Muscle of back (tissue), 13 donors: ENCODE results near the gene SEPTIN2. TPM values are rescaled to one million over a fixed set of nuclear protein-coding genes. Genes with fewer than 3 reads are reported as not detected.
"Not testable (repeated sequence)": the region's sequence is repeated elsewhere in the genome, so short reads cannot be mapped to it uniquely, and the experiment has no call there.

Experiments used
- DNase-seq, 3 donors: peaks; one replicate each; pipeline versions ENCODE4 v3.0.0 to v3.0.0-alpha.2; 2013
- long read RNA-seq, 9 donors: transcript quantifications; one replicate each; lab custom pipeline, GENCODE V29; 2026
- polyA plus RNA-seq, 10 donors: library from polyadenylated mRNA; unstranded; fragments of 120-200 nt; gene quantifications; one replicate each; pipeline ENCODE4 v1.2.1, GENCODE V29; 2013; ENCODE audit not compliant: insufficient read length in 10 of 10

Gene SEPTIN2
- 100 to 1,000 TPM; 265 to 384 (median 314) TPM for polyA plus RNA-seq
- long read RNA-seq, donor 1, transcript SEPT2-203 (13 exons, 3,315 nt) = major isoform, 30 of 148 reads
- long read RNA-seq, donor 1, transcript SEPT2-238 (4 exons, 740 nt) = minor isoform, 5 of 148 reads
- long read RNA-seq, donor 1, partial matches to known transcripts = 107 of 148 reads
- long read RNA-seq, donor 1, other reads (novel, unspliced or antisense) = 0 of 148 reads
- long read RNA-seq, donor 2, transcript SEPT2-203 (13 exons, 3,315 nt) = major isoform, 36 of 66 reads
- long read RNA-seq, donor 2, transcript SEPT2-238 (4 exons, 740 nt) = minor isoform, 6 of 66 reads
- long read RNA-seq, donor 2, partial matches to known transcripts = 14 of 66 reads
- long read RNA-seq, donor 2, other reads (novel, unspliced or antisense) = 0 of 66 reads
- long read RNA-seq, donor 3 = 0 reads
- long read RNA-seq, donor 4, transcript SEPT2-203 (13 exons, 3,315 nt) = major isoform, 30 of 66 reads
- long read RNA-seq, donor 4, transcript SEPT2-238 (4 exons, 740 nt) = minor isoform, 6 of 66 reads
- long read RNA-seq, donor 4, partial matches to known transcripts = 24 of 66 reads
- long read RNA-seq, donor 4, other reads (novel, unspliced or antisense) = 0 of 66 reads
- long read RNA-seq, donor 5, transcript SEPT2-238 (4 exons, 740 nt) = minor isoform, 7 of 171 reads
- long read RNA-seq, donor 5, transcript SEPT2-203 (13 exons, 3,315 nt) = major isoform, 45 of 171 reads
- long read RNA-seq, donor 5, partial matches to known transcripts = 105 of 171 reads
- long read RNA-seq, donor 5, other reads (novel, unspliced or antisense) = 5 of 171 reads
- long read RNA-seq, donor 6, transcript SEPT2-238 (4 exons, 740 nt) = minor isoform, 5 of 108 reads
- long read RNA-seq, donor 6, transcript SEPT2-203 (13 exons, 3,315 nt) = major isoform, 39 of 108 reads
- long read RNA-seq, donor 6, partial matches to known transcripts = 57 of 108 reads
- long read RNA-seq, donor 6, other reads (novel, unspliced or antisense) = 0 of 108 reads
- long read RNA-seq, donor 7, transcript SEPT2-203 (13 exons, 3,315 nt) = major isoform, 26 of 42 reads
- long read RNA-seq, donor 7, transcript SEPT2-238 (4 exons, 740 nt) = minor isoform, 5 of 42 reads
- long read RNA-seq, donor 7, partial matches to known transcripts = 9 of 42 reads
- long read RNA-seq, donor 7, other reads (novel, unspliced or antisense) = 0 of 42 reads
- long read RNA-seq, donor 8, transcript SEPT2-203 (13 exons, 3,315 nt) = major isoform, 21 of 160 reads
- long read RNA-seq, donor 8, transcript SEPT2-238 (4 exons, 740 nt) = minor isoform, 9 of 160 reads
- long read RNA-seq, donor 8, partial matches to known transcripts = 126 of 160 reads
- long read RNA-seq, donor 8, other reads (novel, unspliced or antisense) = 0 of 160 reads
- long read RNA-seq, donor 9, transcript SEPT2-203 (13 exons, 3,315 nt) = major isoform, 6 of 8 reads
- long read RNA-seq, donor 9, partial matches to known transcripts = 0 of 8 reads
- long read RNA-seq, donor 9, other reads (novel, unspliced or antisense) = 0 of 8 reads

DNA sequence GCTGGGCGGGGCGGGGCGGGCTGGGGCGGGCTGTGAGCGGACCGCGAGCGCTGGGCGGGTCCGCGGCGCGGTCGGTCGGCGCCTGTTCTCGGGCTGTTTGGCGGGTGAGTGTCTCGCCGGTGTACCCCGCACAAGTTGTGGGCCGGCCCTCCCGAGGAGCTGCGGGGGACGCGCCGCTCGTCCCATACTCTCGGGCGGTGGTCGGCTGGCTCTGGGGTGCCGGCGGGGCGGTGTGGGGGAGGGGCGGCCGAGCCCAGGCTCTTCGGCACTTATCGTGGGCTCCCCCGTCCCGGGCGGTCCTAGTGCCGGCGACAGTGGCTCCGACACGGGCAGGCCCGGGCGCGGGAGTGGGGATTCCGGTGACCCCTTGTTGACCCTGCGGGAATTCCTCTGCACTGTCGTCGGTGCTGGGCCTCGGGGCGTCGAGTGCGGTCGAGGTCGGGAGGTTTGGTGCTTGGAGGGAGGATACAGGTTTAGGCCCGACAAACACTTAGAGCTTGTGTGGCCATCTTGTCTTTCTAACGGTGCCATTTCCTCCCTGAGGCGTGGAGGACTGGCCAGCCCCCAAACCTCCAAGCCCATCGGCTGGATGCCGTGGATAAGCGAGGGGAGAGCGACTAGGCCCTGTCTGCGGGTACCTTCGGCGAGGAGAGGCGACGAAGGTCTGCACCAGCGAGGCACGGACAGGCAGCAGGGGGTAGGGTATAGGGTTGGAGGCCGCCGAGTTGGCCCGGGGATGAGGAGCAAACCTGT lies at the start of gene SEPTIN2:
Gene SEPTIN2, plus strand, starts transcription at position 47 of the 753 bp plus-strand sequence. CDS start 8,308 bp downstream, outside the sequence.
- peak; percentile 62 to 96 (median 82) for DNase-seq

DNA sequence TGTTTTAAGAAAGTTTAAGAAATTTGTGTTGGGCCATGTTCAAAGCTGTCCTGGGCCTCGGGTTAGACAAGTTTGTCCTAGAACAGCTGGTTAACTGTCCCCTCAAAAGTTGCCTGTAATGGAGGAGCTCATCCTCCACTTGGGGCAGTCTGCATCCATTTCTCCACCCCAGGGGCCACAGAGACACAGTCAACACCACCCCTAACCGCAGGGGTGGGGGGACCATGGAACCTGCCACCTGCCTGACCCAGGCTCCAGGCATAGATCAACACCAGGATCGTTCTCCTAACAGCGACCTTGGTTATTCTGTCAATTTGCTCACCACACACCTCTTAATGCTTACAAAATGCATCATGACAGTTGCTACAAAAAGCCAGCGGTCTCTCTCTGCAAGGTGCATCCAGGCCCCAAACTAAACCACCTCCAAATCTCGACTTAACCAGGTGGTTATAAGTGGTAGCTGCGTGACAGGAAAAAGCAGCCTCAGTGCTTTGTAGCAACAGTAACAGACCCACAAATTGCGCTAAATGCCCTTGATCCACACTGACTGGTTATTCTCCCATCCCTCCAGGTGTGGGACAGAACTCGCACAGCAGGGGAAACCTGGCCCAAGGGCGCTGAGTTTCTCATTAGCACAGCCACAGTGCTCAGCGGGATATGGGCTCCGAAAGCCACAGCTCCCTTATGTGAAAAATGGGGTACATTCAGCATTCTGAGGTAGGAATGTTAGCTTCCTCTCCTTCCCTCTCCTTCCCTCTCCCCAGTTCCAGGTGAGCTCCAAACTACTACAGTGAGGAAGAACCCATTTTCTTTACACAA lies 48.3 kb upstream of the SEPTIN2 start:
- DNase-seq = no peak

DNA sequence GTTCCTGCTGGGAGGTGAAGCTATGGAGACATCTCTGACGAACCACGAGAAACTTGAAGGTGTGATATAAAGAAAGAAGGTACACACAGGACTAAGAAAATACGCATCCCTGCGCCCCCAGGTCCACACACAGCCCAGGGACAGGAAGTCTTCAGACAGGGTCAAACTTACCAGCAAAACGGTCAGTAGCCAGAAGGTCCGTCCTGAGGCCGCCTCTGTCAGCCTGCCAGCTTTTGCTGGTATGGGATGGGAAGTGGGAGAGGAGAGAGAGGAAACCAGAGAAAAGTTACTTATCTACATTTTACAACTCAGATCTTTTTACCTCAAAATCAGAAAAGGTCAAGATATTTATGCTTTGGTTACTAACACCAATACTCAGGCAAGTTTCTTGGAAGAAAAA lies 47.4 kb upstream of the SEPTIN2 start:
- DNase-seq = no peak

DNA sequence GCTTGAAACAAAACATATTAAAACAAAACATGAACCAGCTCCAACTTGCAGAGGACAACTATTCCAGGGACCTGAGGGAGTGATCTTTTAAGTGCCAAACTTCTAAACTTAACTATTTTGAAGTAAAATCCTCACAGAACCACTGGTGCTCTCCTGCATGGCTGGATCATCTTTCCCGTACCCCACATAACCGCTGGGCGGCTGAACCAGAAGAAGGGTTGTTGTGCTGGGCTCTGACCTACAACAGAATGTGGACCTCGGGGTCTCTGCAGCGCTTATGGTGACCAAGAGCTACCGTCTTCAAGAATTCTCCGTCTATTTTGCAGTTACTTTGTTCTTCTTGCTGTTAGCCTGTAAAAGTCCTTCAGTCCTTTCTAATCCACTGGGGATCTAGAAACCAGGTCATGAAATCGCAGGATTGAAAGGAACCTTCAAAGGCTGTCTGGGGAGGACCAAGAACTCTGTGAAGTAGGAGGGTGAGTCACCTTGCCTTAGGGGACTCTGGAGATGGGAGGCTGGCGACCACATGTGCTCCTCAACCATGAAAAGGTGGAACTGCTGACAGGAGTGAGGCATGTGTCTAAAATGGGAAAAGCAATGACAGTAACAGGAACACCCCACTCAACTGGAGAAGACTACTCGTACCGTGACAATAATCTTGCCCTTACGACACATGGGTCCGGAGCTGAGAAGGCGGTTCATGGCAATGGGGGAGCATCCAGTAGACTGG lies 46.8 kb upstream of the SEPTIN2 start:
- no peak for DNase-seq

DNA sequence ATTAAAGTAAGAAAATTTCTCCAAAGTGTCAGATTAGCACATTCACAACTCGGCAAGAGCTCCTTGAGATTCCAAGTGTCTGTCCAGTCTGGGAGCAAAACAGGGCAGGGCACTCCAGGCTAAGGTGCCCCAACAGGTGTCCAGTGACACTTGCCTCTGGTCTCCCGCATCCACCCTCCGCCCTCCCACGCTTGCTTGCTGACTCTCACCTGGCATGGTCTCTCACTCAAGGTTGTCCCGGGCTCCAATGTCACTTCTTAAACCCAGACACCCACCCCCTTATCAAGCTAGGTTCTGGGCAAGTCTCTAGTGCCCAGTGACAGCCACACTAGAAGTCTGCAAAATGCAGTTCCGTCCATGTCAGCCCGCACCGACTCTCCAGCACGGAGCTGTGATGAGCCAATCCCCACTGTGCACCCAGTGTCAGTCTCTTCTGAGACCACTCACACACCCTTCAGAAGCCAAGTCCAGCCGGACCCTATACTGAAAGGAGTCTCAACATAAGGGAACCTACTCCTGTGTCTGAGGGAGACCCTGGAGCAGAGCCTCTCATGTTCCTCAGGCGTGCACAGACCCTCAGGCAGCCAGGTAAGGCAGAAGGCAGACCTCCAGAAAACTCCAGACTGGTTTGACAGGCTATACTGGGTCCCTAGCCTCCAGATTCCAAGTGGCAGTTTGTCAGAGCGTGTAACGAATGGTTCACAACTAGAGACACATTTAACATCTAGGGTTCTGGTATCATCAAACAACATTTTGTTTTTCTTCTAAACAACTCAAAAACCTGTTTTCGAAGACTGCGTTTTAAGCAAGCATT lies 45.8 kb upstream of the SEPTIN2 start:
- DNase-seq = no peak

DNA sequence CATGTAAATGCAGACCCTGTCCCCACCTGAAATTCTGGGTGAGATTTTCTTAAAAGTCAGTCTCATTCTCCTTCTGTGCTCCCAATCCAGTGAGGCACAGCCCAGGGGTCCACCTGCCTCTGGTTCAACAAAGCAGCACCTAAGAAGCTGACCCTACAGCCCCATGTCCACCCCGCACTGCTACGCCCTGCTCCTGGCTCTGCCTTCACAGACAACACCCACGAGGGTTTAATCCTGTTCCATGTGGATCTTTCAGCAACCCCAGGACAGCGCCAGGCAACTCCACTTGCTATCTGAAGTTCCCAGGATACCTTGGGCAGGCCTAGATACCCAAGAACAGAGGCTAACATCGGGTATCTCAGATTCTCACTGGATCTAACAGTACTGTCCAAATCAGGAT lies 45.2 kb upstream of the SEPTIN2 start:
- DNase-seq = no peak

DNA sequence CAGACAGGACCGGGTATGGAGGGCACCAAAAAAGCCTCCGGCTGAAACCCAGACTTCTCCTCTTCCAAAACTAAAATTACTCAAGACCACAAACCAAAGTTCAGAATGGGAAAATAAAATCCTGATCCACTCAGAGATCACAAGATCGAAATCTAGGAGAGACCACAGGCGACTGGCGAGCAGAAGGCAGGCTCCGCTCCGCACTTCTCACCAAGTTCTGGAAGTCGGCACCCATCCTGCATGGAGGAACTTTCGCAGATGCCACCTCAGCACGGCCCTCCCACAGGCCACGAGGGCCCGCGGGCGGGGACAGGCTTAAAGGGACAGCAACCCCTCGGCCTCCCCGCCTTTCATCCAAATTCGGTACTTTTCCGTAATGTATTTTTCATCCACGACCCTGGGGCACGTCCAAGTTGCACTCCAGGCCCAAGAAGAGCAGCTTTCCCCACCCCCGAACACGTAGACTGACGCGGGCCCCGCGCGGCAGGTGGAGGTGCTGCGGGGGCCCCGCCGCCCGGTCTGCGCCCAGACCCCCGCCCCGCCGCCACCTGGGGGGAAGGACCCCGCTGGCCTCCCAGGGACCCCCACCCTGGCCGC lies 43.9 kb upstream of the SEPTIN2 start:
- DNase-seq = peak; percentile 74 to 92 (median 83)

DNA sequence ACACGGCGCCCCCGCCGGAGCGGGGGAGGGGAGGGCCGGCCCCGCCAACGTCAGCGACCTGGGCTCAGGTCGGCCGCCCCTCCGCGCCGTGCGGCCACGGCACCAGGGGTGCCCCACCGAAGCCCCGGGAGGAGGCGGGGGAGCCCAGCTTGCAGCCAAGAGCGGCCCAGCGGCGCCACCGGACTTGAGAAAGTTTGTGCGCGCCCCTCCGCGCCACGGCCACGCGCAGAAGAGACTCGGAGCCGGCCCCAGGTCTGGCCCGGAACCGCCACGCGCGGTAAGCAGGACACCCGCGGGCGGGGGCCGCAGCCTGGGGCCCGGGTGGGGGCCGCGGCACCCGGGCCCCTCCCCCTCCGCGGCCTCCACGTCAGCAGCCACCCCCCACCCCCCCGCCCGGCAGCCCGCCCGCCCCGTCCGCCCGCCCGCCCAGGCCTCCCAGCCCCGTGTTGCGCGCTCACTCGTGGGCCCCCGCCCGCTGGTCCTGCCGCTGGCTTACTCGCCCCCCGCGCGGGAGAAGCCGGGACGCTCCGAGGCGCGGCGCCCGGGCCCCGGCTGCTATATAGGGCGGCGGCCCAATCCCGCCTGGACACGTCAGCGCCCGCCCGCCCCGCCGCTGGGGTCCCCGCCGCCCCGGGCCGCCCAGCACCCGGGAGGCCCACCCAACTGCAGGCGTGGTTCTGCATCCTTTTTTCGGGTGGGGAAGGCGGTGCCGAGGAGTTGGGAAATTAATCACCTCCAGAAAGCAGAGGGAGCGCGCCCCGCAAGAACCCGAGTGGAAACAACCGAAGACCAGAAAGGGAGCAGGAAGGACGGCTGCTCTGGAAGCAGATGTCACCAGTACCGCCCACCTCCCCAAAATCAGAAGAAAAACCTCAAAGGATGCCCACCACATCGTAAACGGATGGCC lies 43.2 kb upstream of the SEPTIN2 start:
- peak; percentile 73 to 90 (median 79) for DNase-seq

DNA sequence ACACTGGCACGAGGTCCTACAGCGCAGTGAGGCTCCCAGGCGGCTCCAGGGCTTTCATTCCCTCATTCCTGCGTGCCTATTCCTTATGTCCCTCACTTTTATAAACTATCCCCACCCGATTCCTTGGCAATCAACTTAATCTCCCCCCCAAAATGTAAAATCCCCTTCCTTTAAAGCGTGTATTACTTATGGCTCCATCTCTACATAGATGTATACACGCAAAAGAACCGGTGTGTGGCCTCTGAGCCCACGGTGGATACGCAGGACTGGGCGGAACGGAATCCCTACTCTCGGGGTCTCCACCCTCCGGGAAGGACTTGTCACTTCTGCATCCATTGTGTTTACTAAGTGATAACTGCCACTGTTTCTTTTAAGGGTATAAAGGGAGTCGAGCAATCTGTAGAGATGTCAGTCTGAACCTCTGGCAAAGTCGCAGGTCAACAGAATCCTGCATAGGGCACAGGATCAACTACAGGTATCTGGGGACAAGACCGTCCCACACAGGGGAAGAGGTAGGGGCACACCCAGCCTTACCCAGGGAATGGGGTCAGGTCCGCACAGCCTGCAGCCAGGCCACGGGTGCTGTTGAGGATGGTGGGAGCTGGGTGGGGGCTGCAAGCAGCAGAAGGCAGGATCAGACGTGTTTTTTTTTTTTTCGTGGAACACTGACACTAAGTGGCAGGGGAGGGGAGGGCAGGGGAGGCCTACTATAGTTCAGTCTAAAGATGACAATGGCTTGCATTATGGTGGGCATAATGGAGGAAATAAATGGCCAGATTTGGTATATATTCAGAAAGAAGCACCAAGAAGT lies 42.3 kb upstream of the SEPTIN2 start:
- DNase-seq = peak in 1 of 3 donors; percentile 33

DNA sequence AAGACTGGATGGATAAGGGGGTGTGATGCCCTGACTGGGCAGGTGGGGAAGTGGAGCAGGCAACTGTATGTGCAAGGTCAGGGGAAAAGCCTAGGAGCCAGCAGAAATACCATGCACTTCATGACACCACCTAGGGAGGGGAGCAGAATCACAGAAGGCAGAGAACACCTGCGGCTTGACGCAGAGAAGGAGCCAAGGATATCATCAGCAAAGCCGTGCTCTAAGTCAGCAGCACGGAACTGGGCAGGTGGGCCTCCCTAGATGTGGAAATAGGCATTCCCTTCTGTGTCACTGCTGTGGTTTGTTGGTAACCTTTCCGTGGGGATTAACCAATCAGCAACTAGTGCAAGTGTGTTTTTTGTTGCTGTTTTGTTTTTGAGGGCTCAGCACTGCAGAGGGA lies 41.6 kb upstream of the SEPTIN2 start:
- DNase-seq = no peak

DNA sequence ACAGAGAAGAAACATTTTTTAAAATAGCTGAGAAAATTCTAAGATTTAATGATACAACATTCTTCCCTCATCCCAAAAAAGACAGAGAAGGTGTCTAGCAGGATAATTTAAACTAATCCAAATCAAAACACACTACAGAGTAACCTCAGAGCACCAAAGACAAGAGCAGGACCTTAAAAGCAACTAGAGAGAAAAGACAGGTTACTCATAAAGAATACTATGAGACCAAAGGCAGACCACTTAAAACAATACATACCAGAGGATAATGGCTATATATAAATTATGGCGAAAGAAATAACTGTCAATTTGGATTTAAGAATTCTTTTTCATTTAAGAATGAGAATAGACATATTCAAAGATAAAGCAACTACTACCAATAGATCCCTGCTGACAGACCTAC lies 40.2 kb upstream of the SEPTIN2 start:
- no peak for DNase-seq

DNA sequence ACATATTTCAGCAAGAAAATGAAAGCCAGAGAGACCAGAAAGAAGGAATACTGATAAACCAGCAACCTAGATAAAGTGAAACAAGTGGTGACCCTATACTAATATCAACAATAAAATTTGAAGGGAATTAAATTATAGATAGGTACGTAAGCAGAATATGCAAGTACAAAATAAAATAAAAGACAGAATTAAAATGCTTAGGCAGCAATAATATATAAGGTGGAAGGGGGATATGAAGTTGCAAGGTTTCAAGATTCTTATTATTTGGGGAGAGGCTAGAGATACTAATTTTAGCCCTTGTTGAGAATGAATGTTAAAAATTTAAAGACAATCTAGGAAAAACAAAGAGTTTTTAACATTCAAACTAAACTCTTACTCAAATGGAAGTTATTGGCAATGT lies 39.8 kb upstream of the SEPTIN2 start:
- no peak for DNase-seq

DNA sequence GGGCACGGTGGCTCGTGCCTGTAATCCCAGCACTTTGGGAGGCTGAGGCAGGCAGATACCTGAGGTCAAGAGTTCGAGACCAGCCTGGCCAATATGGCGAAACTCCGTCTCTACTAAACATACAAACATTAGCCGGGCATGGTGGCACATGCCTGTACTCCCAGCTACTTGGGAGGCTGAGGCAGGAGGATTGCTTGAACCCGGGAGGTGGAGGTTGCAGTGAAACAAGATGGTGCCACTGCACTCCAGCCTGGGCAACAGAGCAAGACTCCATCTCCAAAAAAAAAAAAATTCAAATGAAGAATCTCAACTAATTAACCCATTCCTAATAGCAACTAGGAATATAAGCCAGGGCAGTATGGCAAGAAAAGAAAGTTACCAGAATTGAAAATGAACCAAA lies 37.4 kb upstream of the SEPTIN2 start:
- DNase-seq = not testable (repeated sequence)

DNA sequence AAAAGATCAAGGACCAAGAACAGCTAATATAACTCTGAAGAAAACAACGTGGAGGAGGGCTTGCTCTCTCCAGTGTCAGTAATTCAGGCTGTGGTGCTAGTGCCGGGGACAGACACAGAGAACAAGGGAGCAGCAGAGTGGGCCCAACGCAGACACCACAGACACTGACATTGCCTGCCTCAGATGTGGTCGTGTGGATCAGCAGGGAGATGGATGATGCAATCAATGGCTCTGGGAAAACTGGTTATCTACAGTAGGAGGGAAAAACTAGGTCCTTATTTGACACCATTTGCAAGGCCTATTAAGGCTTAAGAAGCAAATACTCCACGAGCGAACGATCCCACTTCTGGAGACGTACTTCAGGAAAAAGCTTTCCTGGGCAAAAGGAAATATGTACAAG lies 36.3 kb upstream of the SEPTIN2 start:
- DNase-seq = no peak

DNA sequence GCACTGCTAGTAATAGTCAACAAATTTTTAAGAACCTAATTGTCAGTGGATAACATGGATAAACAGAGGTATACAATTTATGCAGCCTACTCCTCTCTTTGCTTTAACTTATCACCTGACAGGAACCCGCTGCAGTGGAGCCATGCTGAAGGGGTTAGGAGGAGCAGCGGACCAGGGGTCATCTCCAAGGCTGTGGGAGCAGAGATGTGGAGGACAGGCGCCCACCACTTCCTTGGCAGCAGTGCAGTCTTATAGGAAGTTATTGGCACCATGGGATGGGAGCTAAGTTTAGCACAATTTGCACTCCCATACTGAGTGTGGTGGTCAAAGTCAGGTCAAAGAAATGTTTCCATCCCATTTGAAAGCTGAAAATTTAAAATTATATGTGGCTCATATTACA lies 35.9 kb upstream of the SEPTIN2 start:
- no peak for DNase-seq

DNA sequence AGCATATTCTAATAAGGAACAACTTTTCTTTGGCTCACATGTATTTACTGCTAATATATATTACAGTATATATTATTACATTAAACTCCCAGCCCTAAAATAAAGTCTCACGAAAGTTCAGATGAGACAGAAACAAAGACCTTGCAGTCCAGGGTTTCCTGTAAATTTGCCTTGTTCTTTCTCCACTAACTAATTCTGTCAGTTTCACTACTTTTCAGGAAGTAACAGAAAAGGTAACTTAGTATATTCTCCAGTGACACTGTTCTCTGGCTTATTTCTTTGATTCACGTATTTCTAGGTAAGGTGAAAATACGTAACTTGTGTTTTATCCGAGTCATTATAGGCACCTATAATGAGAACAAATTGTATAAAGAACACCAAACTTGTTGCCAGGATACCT lies 35.4 kb upstream of the SEPTIN2 start:
- DNase-seq = no peak
